HepG2 (cell line): ENCODE results near the gene KIF26B. TPM values are rescaled to one million over a fixed set of nuclear protein-coding genes. Genes with fewer than 3 reads are reported as not detected.

Experiments used
- ATAC-seq: fragments of 200-7000 bp; cut with Tn5 transposase; 3 replicates; pipeline ENCODE4 v1.9.1; 2020; ENCODE audit warnings: mild to moderate bottlenecking, moderate library complexity
- BruUV-seq: library from RNA; stranded (reverse); fragments of 400-500 nt; replicated peaks from 2 replicates; lab custom pipeline; 2021; lab: Mats Ljungman, UMichigan
- CTCF ChIA-PET: fragments of 300-600 bp; formaldehyde crosslinking; extraction: SDS; loops from one replicate; lab custom pipeline; 2021; ENCODE audit warnings: low total read pairs, inconsistent platforms, low intra/inter-chr PET ratio; lab: Yijun Ruan, JAX
- POLR2A ChIA-PET: fragments of 350-600 bp; sonication (Branson Sonifier 250); formaldehyde crosslinking; loops from one replicate; lab custom pipeline; 2020; ENCODE audit warnings: antibody characterized with exemption, inconsistent platforms; lab: Yijun Ruan, JAX
- DNase-seq: peaks from one replicate; pipeline ENCODE4 v3.0.0-alpha.2; 2015; ENCODE audit warnings: low spot score
- FAIRE-seq: peaks from 3 replicates; lab custom pipeline; 2011; peaks lifted over from hg19 to GRCh38; lab: Jason Lieb, UNC
- H2AFZ ChIP-seq: one replicate; pipeline ENCODE4 v1.6.1; 2011; ENCODE audit warnings: low read length, inconsistent platforms
- H3K27ac ChIP-seq: fragments of 300-600 bp; 3 replicates; pipeline ENCODE4 v1.8.0; 2011; ENCODE audit warnings: mixed run types, mild to moderate bottlenecking, mixed read lengths, low read length, inconsistent platforms; ENCODE audit not compliant: insufficient read depth; ENCODE audit errors: extremely low read length
- H3K27me3 ChIP-seq, 2 experiments: fragments of 200-600 bp in 1 of 2; 2 replicates in 1 of 2; 3 replicates in 1 of 2; pipeline versions ENCODE4 v1.6.0 to v1.8.0; 2011; ENCODE audit warnings: low read length in 2 of 2, mild to moderate bottlenecking in 2 of 2, moderate library complexity in 2 of 2, inconsistent platforms in 1 of 2; ENCODE audit not compliant: insufficient read depth in 2 of 2, control insufficient read depth in 1 of 2
- H3K36me3 ChIP-seq, 2 experiments: fragments of 200-600 bp in 1 of 2; replicated peaks in 1 of 2; 2 replicates in 1 of 2; 3 replicates in 1 of 2; pipeline versions ENCODE4 v1.5.1 to v1.8.0; 2011; ENCODE audit warnings: low read length in 2 of 2, inconsistent platforms in 1 of 2; ENCODE audit not compliant: insufficient read depth in 2 of 2, control insufficient read depth in 1 of 2
- H3K4me1 ChIP-seq: 2 replicates; pipeline ENCODE4 v1.5.1; 2012; ENCODE audit warnings: low read length, inconsistent platforms; ENCODE audit not compliant: insufficient read depth
- H3K4me2 ChIP-seq: 2 replicates; pipeline ENCODE4 v1.6.0; 2011; ENCODE audit warnings: low read depth, low read length, inconsistent platforms
- H3K4me3 ChIP-seq, 3 experiments: fragments of 200-600 bp in 1 of 3; sonication (generic), shearing (Covaris generic) in 1 of 3; replicated peaks in 1 of 3; 2 replicates each; pipeline ENCODE4 v1.5.1; 2011 to 2016; ENCODE audit warnings: low read length in 3 of 3, inconsistent platforms in 2 of 3, low read depth in 2 of 3, mild to moderate bottlenecking in 2 of 3, control low read depth in 1 of 3, mixed read lengths in 1 of 3; ENCODE audit not compliant: insufficient read depth in 1 of 3
- H3K79me2 ChIP-seq: one replicate; pipeline ENCODE4 v1.6.1; 2011; ENCODE audit warnings: low read length, inconsistent platforms; ENCODE audit not compliant: insufficient read depth
- H3K9ac ChIP-seq: 2 replicates; pipeline ENCODE4 v1.6.0; 2011; ENCODE audit warnings: mild to moderate bottlenecking, low read depth, low read length, inconsistent platforms; ENCODE audit not compliant: insufficient read depth
- H3K9me3 ChIP-seq: 2 replicates; pipeline ENCODE4 v1.5.1; 2012; ENCODE audit warnings: mild to moderate bottlenecking, low read length
- H4K20me1 ChIP-seq: 2 replicates; pipeline ENCODE4 v1.6.0; 2011; ENCODE audit warnings: inconsistent platforms, mild to moderate bottlenecking, low read length, moderate library complexity; ENCODE audit not compliant: insufficient read depth
- AGO1 ChIP-seq: fragments of 200-400 bp; formaldehyde crosslinking; IDR thresholded peaks from 2 replicates; pipeline ENCODE4 v1.6.1; 2017; ENCODE audit warnings: mild to moderate bottlenecking, low read depth, low read length, moderate library complexity; ENCODE audit not compliant: poor library complexity, severe bottlenecking
- CREM ChIP-seq, 2 experiments: sonication (generic) in 1 of 2; formaldehyde crosslinking in 1 of 2; IDR thresholded peaks; 2 replicates each; pipeline versions ENCODE4 v1.4.0 to v1.6.1; 2016 to 2020; ENCODE audit warnings: antibody characterized with exemption in 1 of 2, mild to moderate bottlenecking in 1 of 2, missing genetic modification reagents in 1 of 2
- EHMT2 ChIP-seq: fragments of 200-600 bp; sonication (generic); IDR thresholded peaks from 2 replicates; pipeline ENCODE4 v1.7.0; 2017; ENCODE audit warnings: antibody characterized with exemption, low read depth, low read length, borderline replicate concordance
- GZF1 ChIP-seq: sonication (generic); formaldehyde crosslinking; IDR thresholded peaks from 2 replicates; pipeline ENCODE4 v1.5.1; 2020; ENCODE audit warnings: mild to moderate bottlenecking, missing genetic modification reagents
- KDM1A ChIP-seq: IDR thresholded peaks from 2 replicates; pipeline ENCODE4 v1.6.1; 2016; ENCODE audit warnings: missing compliant biosample characterization
- MAZ ChIP-seq, 2 experiments: sonication (generic) in 1 of 2; formaldehyde crosslinking in 1 of 2; IDR thresholded peaks; 2 replicates each; pipeline versions ENCODE4 v1.5.0 to v1.6.1; 2012 to 2020; ENCODE audit warnings: low read depth in 2 of 2, mild to moderate bottlenecking in 2 of 2, borderline replicate concordance in 1 of 2, improper control_type of control experiment in 1 of 2, low read length in 1 of 2, missing genetic modification reagents in 1 of 2, moderate library complexity in 1 of 2
- NPAS2 ChIP-seq: sonication (generic); formaldehyde crosslinking; IDR thresholded peaks from 2 replicates; pipeline ENCODE4 v1.8.0; 2022; ENCODE audit warnings: mild to moderate bottlenecking, missing genetic modification reagents, borderline replicate concordance
- NR3C1 ChIP-seq: sonication (generic); formaldehyde crosslinking; IDR thresholded peaks from 2 replicates; pipeline ENCODE4 v1.4.0; 2020; ENCODE audit warnings: missing genetic modification reagents
- NRL ChIP-seq: sonication (generic); formaldehyde crosslinking; IDR thresholded peaks from 2 replicates; pipeline ENCODE4 v1.5.0; 2020; ENCODE audit warnings: missing genetic modification reagents, mild to moderate bottlenecking, moderate library complexity, borderline replicate concordance
- SMC3 ChIP-seq: IDR thresholded peaks from 2 replicates; pipeline ENCODE4 v1.6.1; 2011; ENCODE audit warnings: low read length, improper control_type of control experiment
- ZNF260 ChIP-seq: sonication (generic); formaldehyde crosslinking; IDR thresholded peaks from 2 replicates; pipeline ENCODE4 v1.4.0; 2020; ENCODE audit warnings: missing genetic modification reagents, low read depth, mild to moderate bottlenecking, borderline replicate concordance
- ZNF274 ChIP-seq: sonication (generic); formaldehyde crosslinking; IDR thresholded peaks from 2 replicates; pipeline ENCODE4 v1.5.1; 2020; ENCODE audit warnings: mild to moderate bottlenecking, missing genetic modification reagents
- ZNF543 ChIP-seq: sonication (generic); formaldehyde crosslinking; IDR thresholded peaks from 2 replicates; pipeline ENCODE4 v1.4.0; 2020; ENCODE audit warnings: mild to moderate bottlenecking, missing genetic modification reagents
- ZNF547 ChIP-seq: sonication (generic); formaldehyde crosslinking; IDR thresholded peaks from 2 replicates; pipeline ENCODE4 v1.5.1; 2020; ENCODE audit warnings: mild to moderate bottlenecking, missing genetic modification reagents
- ZSCAN20 ChIP-seq: sonication (generic); formaldehyde crosslinking; IDR thresholded peaks from 2 replicates; pipeline ENCODE4 v1.4.0; 2020; ENCODE audit warnings: missing genetic modification reagents, mild to moderate bottlenecking, borderline replicate concordance
- WGBS: methylation state at CpG from one replicate; pipeline ENCODE4 v1.1.6; 2017; ENCODE audit warnings: low lambda C conversion rate; 5-methylcytosine and 5-hydroxymethylcytosine counted together
- in situ Hi-C: cut with HindIII; loops from 2 replicates; pipeline ENCODE4 v1.10.0; 2017; ENCODE audit warnings: low pct_unique_long_range_greater_than_20kb; ENCODE audit not compliant: extremely low pct_ligation_motif_present
- intact Hi-C: fragments of 100-400 bp; cut with micrococcal nuclease; formaldehyde crosslinking; loops from one replicate; pipeline ENCODE4 v1.10.0; 2022; ENCODE audit not compliant: unreplicated experiment
- polyA plus RNA-seq, 8 experiments: library from polyadenylated mRNA; depleted of rRNA in 3 of 8; stranded (reverse) in 7 of 8; unstranded in 1 of 8; fragments of >200 nt; fragmentation: Illumina TruSeq in 4 of 8; extraction: Trizol in 4 of 8; gene quantifications; 2 replicates each; pipeline versions ENCODE4 v1.2.1 to v1.2.3, GENCODE V29; 2011 to 2016; ENCODE audit warnings: low read depth in 4 of 8, missing spikeins in 1 of 8, mixed read lengths in 1 of 8; ENCODE audit not compliant: insufficient read depth in 1 of 8
- total RNA-seq, 5 experiments: library from RNA; depleted of rRNA; stranded (reverse); fragments of >200 nt; fragmentation: Illumina TruSeq; extraction: Trizol; gene quantifications; 2 replicates each; pipeline ENCODE4 v1.2.3, GENCODE V29; 2016; ENCODE audit warnings: low read depth in 1 of 5
- TF ChIP-seq, protein P1 (sequence below): sonication (generic); formaldehyde crosslinking; IDR thresholded peaks from 2 replicates; pipeline ENCODE4 v1.4.0; 2020; ENCODE audit warnings: mild to moderate bottlenecking, low read depth, missing genetic modification reagents
- TF ChIP-seq, protein P2 (sequence below): IDR thresholded peaks from 2 replicates; pipeline ENCODE4 v1.6.1; 2018; ENCODE audit warnings: missing genetic modification reagents

The KIF26B gene
- total and polyA plus RNA-seq, 2 of the 13 experiments (the other 11 are each of a cell fraction or from before 2014, with no cell fraction given), result 0.08 to 0.09 TPM

DNA sequence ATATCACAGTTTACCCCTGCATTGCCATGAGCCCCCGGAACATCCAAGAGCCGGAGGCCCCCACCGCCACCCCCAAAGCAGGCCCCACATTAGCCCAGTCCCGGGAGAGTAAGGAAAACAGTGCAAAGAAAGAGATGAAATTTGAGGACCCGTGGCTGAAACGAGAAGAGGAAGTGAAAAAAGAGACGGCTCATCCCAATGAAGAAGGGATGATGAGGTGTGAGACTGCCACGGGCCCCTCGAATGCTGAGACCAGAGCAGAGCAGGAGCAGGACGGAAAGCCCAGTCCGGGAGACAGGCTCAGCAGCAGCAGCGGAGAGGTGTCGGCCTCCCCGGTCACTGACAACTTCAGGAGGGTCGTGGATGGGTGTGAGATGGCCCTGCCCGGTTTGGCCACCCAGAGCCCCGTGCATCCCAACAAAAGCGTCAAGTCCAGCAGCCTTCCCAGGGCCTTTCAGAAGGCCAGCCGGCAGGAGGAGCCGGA lies 532.4 kb downstream of the KIF26B start:
- 62% methylated on average over 17 of the region's 20 CpGs for WGBS
- Histone ChIP-seq H2AFZ (no peak overlapping the region), H3K4me3 (no peak overlapping the region), H3K4me2 (no peak overlapping the region), H3K9me3 (no peaks in the 10 kb centered on the region), H3K79me2 (no peaks in the 10 kb centered on the region), H4K20me1 (no peaks in the 10 kb centered on the region), H3K4me1 (no peaks in the 10 kb centered on the region), H3K27ac (no peak overlapping the region), H3K27me3 (no peaks in the 10 kb centered on the region), H3K36me3 (no peaks in the 10 kb centered on the region), H3K9ac (no peak overlapping the region)
- intact Hi-C loops, result no loop called here
- in situ Hi-C loops, result no loop called here
- ChIA-PET CTCF (no interaction called here), POLR2A (no interaction called here)
- FAIRE-seq, result no peak
- no TSS peak for BruUV-seq
- no peak for DNase-seq
- ATAC-seq, result no peak
- TF ChIP-seq SMC3 (no peak), EHMT2 (no peak), ZNF274 (no peak), KDM1A (CRISPR knock-in tag) (no peak), ZNF547 (CRISPR knock-in tag) (no peak), ZNF260 (CRISPR knock-in tag) (no peak), AGO1 (no peak), NPAS2 (CRISPR knock-in tag) (no peak), ZSCAN20 (CRISPR knock-in tag) (no peak), CREM (IDR thresholded peaks at IDR 0.05) (no peak), CREM (CRISPR knock-in tag; IDR thresholded peaks at IDR 0.05) (no peak), MAZ (IDR thresholded peaks at IDR 0.05; ENCODE audit: borderline replicate concordance, low read depth, low read length) (no peak), MAZ (CRISPR knock-in tag; IDR thresholded peaks at IDR 0.05; ENCODE audit: low read depth) (no peak), NRL (CRISPR knock-in tag) (no peak), NR3C1 (no peak), ZNF543 (CRISPR knock-in tag) (no peak), GZF1 (CRISPR knock-in tag) (no peak)
- TF ChIP-seq, protein P1, sequence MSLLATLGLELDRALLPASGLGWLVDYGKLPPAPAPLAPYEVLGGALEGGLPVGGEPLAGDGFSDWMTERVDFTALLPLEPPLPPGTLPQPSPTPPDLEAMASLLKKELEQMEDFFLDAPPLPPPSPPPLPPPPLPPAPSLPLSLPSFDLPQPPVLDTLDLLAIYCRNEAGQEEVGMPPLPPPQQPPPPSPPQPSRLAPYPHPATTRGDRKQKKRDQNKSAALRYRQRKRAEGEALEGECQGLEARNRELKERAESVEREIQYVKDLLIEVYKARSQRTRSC (CRISPR knock-in tag), result no peak
- TF ChIP-seq, protein P2, sequence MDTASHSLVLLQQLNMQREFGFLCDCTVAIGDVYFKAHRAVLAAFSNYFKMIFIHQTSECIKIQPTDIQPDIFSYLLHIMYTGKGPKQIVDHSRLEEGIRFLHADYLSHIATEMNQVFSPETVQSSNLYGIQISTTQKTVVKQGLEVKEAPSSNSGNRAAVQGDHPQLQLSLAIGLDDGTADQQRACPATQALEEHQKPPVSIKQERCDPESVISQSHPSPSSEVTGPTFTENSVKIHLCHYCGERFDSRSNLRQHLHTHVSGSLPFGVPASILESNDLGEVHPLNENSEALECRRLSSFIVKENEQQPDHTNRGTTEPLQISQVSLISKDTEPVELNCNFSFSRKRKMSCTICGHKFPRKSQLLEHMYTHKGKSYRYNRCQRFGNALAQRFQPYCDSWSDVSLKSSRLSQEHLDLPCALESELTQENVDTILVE (CRISPR knock-in tag), result no peak
- TF ChIP-seq, all 625 proteins: peak for 0
